B cell (primary cell): ENCODE data around the gene RMDN3. TPM values are rescaled to one million over a fixed set of nuclear protein-coding genes. Genes with fewer than 3 reads are reported as not detected.

Experiments
- ATAC-seq: fragments of 200-7000 bp; cut with Tn5 transposase; one replicate; pipeline ENCODE4 v1.10.0; 2021; ENCODE audit warnings: low read depth, mild to moderate bottlenecking, moderate number of reproducible peaks, moderate library complexity
- CTCF ChIA-PET: fragments of 350-600 bp; sonication (Branson Sonifier 250); formaldehyde crosslinking; loops from one replicate; lab custom pipeline; 2021; ENCODE audit warnings: antibody characterized with exemption, inconsistent platforms; lab: Charles Lee
- POLR2A ChIA-PET: fragments of 350-600 bp; sonication (Branson Sonifier 250); formaldehyde crosslinking; loops from one replicate; lab custom pipeline; 2021; ENCODE audit warnings: antibody characterized with exemption; lab: Charles Lee
- DNase-seq: peaks from one replicate; pipeline ENCODE4 v3.0.0; 2013
- H2AFZ ChIP-seq: 2 replicates; pipeline ENCODE4 v1.6.1; 2012; ENCODE audit warnings: mild to moderate bottlenecking, low read depth, low read length; ENCODE audit not compliant: insufficient read depth, poor library complexity, severe bottlenecking
- H3K27ac ChIP-seq, 2 donors: 1 replicate in 1 of 2; 2 replicates in 1 of 2; pipeline ENCODE4 v1.5.1; 2012 to 2013; ENCODE audit warnings: low read length in 2 of 2, mild to moderate bottlenecking in 2 of 2, moderate library complexity in 1 of 2
- H3K27me3 ChIP-seq, 4 experiments: fragments of 200-600 bp in 1 of 4; sonication (generic) in 1 of 4; replicated peaks in 1 of 4; 1 replicate in 2 of 4; 2 replicates in 2 of 4; pipeline versions ENCODE4 v1.6.1 to v1.7.0; 2013 to 2016; ENCODE audit warnings: low read length in 3 of 4, mild to moderate bottlenecking in 2 of 4, mixed read lengths in 1 of 4, moderate library complexity in 1 of 4; ENCODE audit not compliant: insufficient read depth in 4 of 4, control insufficient read depth in 3 of 4; ENCODE audit errors: control extremely low read depth in 1 of 4
- H3K36me3 ChIP-seq, 2 experiments: replicated peaks in 1 of 2; 1 replicate in 1 of 2; 2 replicates in 1 of 2; pipeline versions ENCODE4 v1.6.1 to v1.7.1; 2013; ENCODE audit warnings: low read length in 1 of 2; ENCODE audit not compliant: insufficient read depth in 2 of 2, control insufficient read depth in 1 of 2; ENCODE audit errors: control extremely low read depth in 1 of 2, extremely low read depth in 1 of 2
- H3K4me1 ChIP-seq, 2 donors: fragments of 200-600 bp in 1 of 2; sonication (generic) in 1 of 2; 1 replicate in 1 of 2; 2 replicates in 1 of 2; pipeline versions ENCODE4 v1.5.1 to v1.6.1; 2013 to 2017; ENCODE audit warnings: low read length in 2 of 2; ENCODE audit not compliant: control insufficient read depth in 2 of 2, insufficient read depth in 2 of 2
- H3K4me2 ChIP-seq: replicated peaks from 2 replicates; pipeline ENCODE3; 2012; ENCODE audit warnings: mild to moderate bottlenecking, low read depth, low read length; ENCODE audit not compliant: poor library complexity, severe bottlenecking
- H3K4me3 ChIP-seq, 5 experiments: fragments of 200-600 bp in 1 of 5; sonication (generic) in 1 of 5; 1 replicate in 3 of 5; 2 replicates in 2 of 5; pipeline versions ENCODE4 v1.5.1 to v1.7.0; 2011 to 2016; ENCODE audit warnings: low read length in 4 of 5, mild to moderate bottlenecking in 4 of 5, low read depth in 2 of 5, control low read depth in 1 of 5, moderate library complexity in 1 of 5; ENCODE audit not compliant: insufficient read depth in 1 of 5; ENCODE audit errors: control extremely low read depth in 1 of 5, extremely low read depth in 1 of 5
- H3K79me2 ChIP-seq: fragments of 200-600 bp; sonication (generic); one replicate; pipeline ENCODE4 v1.6.0; 2016; ENCODE audit warnings: low read length; ENCODE audit not compliant: control insufficient read depth, insufficient read depth
- H3K9ac ChIP-seq: fragments of 200-600 bp; sonication (generic); 2 replicates; pipeline ENCODE4 v1.6.1; 2017; ENCODE audit warnings: mild to moderate bottlenecking, low read length, moderate library complexity
- H3K9me3 ChIP-seq, 3 donors: one replicate each; pipeline versions ENCODE4 v1.6.1 to v1.7.1; 2013; ENCODE audit warnings: low read length in 2 of 3; ENCODE audit not compliant: control insufficient read depth in 2 of 3, insufficient read depth in 1 of 3; ENCODE audit errors: control extremely low read depth in 1 of 3
- H4K20me1 ChIP-seq: 2 replicates; pipeline ENCODE4 v1.6.0; 2012; ENCODE audit warnings: mild to moderate bottlenecking, low read length; ENCODE audit not compliant: insufficient read depth, control insufficient read depth, poor library complexity, severe bottlenecking
- H3K27ac Mint-ChIP-seq: one replicate; pipeline ENCODE4 v1.8.0; 2021; ENCODE audit warnings: mixed read lengths
- H3K27me3 Mint-ChIP-seq: one replicate; pipeline ENCODE4 v1.8.0; 2021; ENCODE audit warnings: mixed read lengths
- H3K4me1 Mint-ChIP-seq: one replicate; pipeline ENCODE4 v1.8.0; 2021; ENCODE audit warnings: mixed read lengths
- H3K4me3 Mint-ChIP-seq: one replicate; pipeline ENCODE4 v1.8.0; 2021; ENCODE audit warnings: mixed read lengths
- H3K9me3 Mint-ChIP-seq: one replicate; pipeline ENCODE4 v1.8.0; 2022; ENCODE audit warnings: mixed read lengths; ENCODE audit not compliant: insufficient read depth
- EZH2 ChIP-seq: IDR thresholded peaks from 2 replicates; pipeline ENCODE4 v1.6.1; 2012; ENCODE audit warnings: borderline replicate concordance, low read depth, mild to moderate bottlenecking, moderate library complexity, low read length; ENCODE audit not compliant: insufficient read depth, poor library complexity, severe bottlenecking
- WGBS: methylation state at CpG from one replicate; pipeline ENCODE4 v1.1.5; 2013; ENCODE audit warnings: missing lambda C conversion rate; ENCODE audit not compliant: insufficient coverage; 5-methylcytosine and 5-hydroxymethylcytosine counted together
- intact Hi-C: fragments of 100-400 bp; cut with micrococcal nuclease; formaldehyde crosslinking; loops from one replicate; pipeline ENCODE4 v1.10.0; 2022
- polyA plus RNA-seq: library from polyadenylated mRNA; depleted of rRNA; stranded (reverse); fragments of >200 nt; gene quantifications from 2 replicates; pipeline ENCODE4 v1.2.3, GENCODE V29; 2012
- total RNA-seq, 2 donors: library from RNA; stranded (reverse); fragments of 120-200 nt in 1 of 2; gene quantifications; 1 replicate in 1 of 2; 2 replicates in 1 of 2; pipeline versions ENCODE4 v1.2.3 to v1.2.4, GENCODE V29; 2013 to 2022
- TF ChIP-seq, protein P1 (sequence below): fragments of 200-600 bp; IDR thresholded peaks from one replicate; pipeline ENCODE4 v1.8.0; 2022; ENCODE audit warnings: antibody characterized with exemption, mild to moderate bottlenecking

RMDN3 gene
- total and polyA plus RNA-seq, 2 donors (not counting 1 experiment from before 2014, with no cell fraction given) = 12.4 to 22.1 TPM

DNA sequence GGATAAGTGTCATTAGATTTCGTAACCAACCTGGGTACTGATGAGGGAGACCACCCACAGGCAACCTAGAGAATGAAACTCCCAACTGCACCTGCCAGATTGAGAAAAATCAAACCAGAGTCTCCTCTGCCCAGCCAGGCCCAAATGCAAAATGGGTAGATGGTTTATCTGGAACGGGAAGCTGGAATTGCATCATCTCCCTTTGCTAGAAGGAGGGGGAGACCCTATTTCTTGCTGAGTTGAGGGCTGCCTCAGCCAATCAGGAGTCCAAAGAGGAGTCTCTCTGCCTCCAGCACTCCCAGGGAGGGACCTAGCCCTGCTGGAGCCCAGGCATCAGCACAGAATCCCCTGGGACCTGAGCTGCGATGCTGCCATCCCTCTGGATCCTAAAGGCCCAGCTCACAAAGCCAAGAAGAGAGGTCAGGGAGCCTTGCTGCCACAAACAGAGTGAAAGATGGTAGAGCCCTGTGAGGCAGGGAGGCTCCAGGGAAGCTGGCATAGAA, 8.1 kb downstream of the RMDN3 start:
- intact Hi-C loops = loop anchor here (1.0 kb wide), 2 partner anchors 35 to 68 kb away; no protein-coding TSS in a partner anchor
- H3K9me3 ChIP-seq = no peaks in the 10 kb centered on the region
- Mint-ChIP-seq H3K27me3 (no peaks in the 10 kb centered on the region), H3K9me3 (no peaks in the 10 kb centered on the region), H3K4me1 (no peaks in the 10 kb centered on the region), H3K27ac (no peak overlapping the region), H3K4me3 (no peak overlapping the region)
- POLR2A ChIA-PET = interaction anchor here (0.5 to 1.5 kb wide), 6 partner anchors 15 to 909 kb away, joined by 3 to 9 read pairs (median 4); partner anchors contain the start of gene C15orf62
- peaks cover 23% of the 10 kb centered on the region for H3K79me2 ChIP-seq
- WGBS = 100% methylated on average over 1 of the region's 3 CpGs
- ATAC-seq (no peak), DNase-seq (no peak)
- peaks cover 1 to 58% of the 10 kb centered on the region in 2 experiments for H3K36me3 ChIP-seq
- H4K20me1 ChIP-seq = no peaks in the 10 kb centered on the region
- no peaks in the 10 kb centered on the region for H3K27me3 ChIP-seq
- CTCF ChIA-PET = interaction anchor here (0.7 to 14.3 kb wide), 12 partner anchors 11 to 147 kb away, joined by 3 to 177 read pairs (median 4); partner anchors contain the start of genes C15orf62, GCHFR, RAD51 and VPS18
- no peak overlapping the region for H3K9ac ChIP-seq
- no peaks in the 10 kb centered on the region for H3K4me1 ChIP-seq
- H2AFZ ChIP-seq = no peak overlapping the region
- no peak overlapping the region for H3K4me2 ChIP-seq
- no peak overlapping the region for H3K27ac ChIP-seq
- TF ChIP-seq, protein P1, sequence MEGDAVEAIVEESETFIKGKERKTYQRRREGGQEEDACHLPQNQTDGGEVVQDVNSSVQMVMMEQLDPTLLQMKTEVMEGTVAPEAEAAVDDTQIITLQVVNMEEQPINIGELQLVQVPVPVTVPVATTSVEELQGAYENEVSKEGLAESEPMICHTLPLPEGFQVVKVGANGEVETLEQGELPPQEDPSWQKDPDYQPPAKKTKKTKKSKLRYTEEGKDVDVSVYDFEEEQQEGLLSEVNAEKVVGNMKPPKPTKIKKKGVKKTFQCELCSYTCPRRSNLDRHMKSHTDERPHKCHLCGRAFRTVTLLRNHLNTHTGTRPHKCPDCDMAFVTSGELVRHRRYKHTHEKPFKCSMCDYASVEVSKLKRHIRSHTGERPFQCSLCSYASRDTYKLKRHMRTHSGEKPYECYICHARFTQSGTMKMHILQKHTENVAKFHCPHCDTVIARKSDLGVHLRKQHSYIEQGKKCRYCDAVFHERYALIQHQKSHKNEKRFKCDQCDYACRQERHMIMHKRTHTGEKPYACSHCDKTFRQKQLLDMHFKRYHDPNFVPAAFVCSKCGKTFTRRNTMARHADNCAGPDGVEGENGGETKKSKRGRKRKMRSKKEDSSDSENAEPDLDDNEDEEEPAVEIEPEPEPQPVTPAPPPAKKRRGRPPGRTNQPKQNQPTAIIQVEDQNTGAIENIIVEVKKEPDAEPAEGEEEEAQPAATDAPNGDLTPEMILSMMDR = no peak
- no peak for TF ChIP-seq EZH2
- H3K4me3 ChIP-seq = no peak overlapping the region

DNA sequence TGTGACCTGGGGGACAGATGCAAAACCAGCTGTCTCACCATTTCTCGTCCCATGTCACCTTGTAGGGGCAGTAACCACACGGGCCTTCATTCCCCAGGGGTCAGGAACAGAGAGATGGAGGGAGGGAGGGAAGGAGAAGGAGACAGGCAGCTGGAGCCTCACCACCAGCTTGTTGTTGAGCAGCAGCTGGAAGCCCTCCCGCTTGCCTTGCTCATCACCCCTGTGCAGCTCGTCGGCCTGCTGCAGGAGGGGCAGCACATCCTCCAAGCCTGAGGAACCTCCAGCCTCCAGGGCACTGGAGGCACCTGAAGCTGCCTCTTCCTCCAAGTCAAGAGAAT, 10.3 kb downstream of the RMDN3 start:
- Mint-ChIP-seq H3K27me3 (no peaks in the 10 kb centered on the region), H3K9me3 (no peaks in the 10 kb centered on the region), H3K4me3 (no peak overlapping the region), H3K4me1 (no peaks in the 10 kb centered on the region), H3K27ac (no peak overlapping the region)
- TF ChIP-seq EZH2 = no peak
- TF ChIP-seq, protein P1 = no peak
- no peak overlapping the region for H2AFZ ChIP-seq
- intact Hi-C loops = no loop called here
- no peak overlapping the region for H3K9ac ChIP-seq
- no peaks in the 10 kb centered on the region for H3K9me3 ChIP-seq
- CTCF ChIA-PET = interaction anchor here (1.5 to 14.3 kb wide), 4 partner anchors 35 to 225 kb away, joined by 3 to 177 read pairs (median 4); no protein-coding TSS in a partner anchor
- POLR2A ChIA-PET = interaction anchor here (0.6 kb wide), 1 partner anchor 16 kb away, joined by 3 read pairs; no protein-coding TSS in a partner anchor
- no peaks in the 10 kb centered on the region for H3K4me1 ChIP-seq
- ATAC-seq (no peak), DNase-seq (no peak)
- no peak overlapping the region for H3K4me2 ChIP-seq
- no peak overlapping the region for H3K27ac ChIP-seq
- no peak overlapping the region for H3K4me3 ChIP-seq
- 89% methylated on average over 5 of the region's 5 CpGs for WGBS
- H3K36me3 ChIP-seq = peaks cover 0 to 45% of the 10 kb centered on the region in 2 experiments
- no peaks in the 10 kb centered on the region for H3K27me3 ChIP-seq
- no peaks in the 10 kb centered on the region for H4K20me1 ChIP-seq
- H3K79me2 ChIP-seq = peaks cover 8% of the 10 kb centered on the region
